ENCODE results near the gene GSTCD.

Gene GSTCD

DNA sequence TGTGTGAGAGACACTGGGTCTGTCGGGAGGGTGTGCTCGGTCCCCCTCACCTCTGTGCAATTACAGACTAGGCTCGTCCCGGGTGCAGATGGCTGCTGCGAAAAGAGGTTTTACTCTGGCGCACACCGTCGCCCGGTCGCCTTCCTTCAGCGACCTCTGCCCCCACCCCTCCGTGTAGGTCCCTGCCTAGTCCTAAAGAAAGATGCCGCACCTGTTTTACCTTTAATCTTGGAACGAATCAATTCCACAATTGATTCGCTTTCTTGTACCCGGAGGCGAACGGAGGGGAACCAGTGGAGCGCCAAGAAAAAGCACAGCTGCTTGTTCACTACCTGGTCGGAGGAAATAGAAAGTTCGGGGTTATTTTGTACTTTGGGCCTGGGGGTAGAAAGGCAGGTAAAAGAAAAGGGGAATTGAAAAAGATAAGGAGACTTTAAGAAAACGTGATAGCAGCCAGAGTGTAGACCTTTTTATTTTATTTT is 187.9 kb downstream of the GSTCD start:
- peak overlapping the region; percentile 75 to 81 for H3K4me3 ChIP-seq (ENCODE audit: low read length in 2 of 2)
- H3K36me3 ChIP-seq (ENCODE audit: control insufficient read depth in 2 of 2, insufficient read depth in 2 of 2, low read length in 2 of 2), result no peaks in the 10 kb centered on the region
- H3K27me3 ChIP-seq (ENCODE audit: control insufficient read depth in 2 of 2, insufficient read depth in 2 of 2, low read length in 2 of 2), result no peaks in the 10 kb centered on the region
- H3K9me3 ChIP-seq (ENCODE audit: control insufficient read depth in 2 of 2, low read length in 2 of 2), result no peaks in the 10 kb centered on the region
- peaks cover 3 to 7% of the 10 kb centered on the region in 2 donors for H3K4me1 ChIP-seq (ENCODE audit: control insufficient read depth in 2 of 2, insufficient read depth in 2 of 2, low read length in 2 of 2)
- H3K27ac ChIP-seq (ENCODE audit: low read depth in 2 of 2, low read length in 2 of 2), result peak overlapping the region; percentile 59 to 69
- H3K9ac ChIP-seq (ENCODE audit: low read depth in 1 of 2, low read length in 2 of 2), result peak overlapping the region; percentile 56 to 71

Data from mucosa of rectum (tissue), 2 donors.